Measurements from ENCODE around the gene PIGU.
"Not testable (repeated sequence)": the region's sequence is repeated elsewhere in the genome, so short reads cannot be mapped to it uniquely, and the experiment has no call there.

Gene PIGU

DNA sequence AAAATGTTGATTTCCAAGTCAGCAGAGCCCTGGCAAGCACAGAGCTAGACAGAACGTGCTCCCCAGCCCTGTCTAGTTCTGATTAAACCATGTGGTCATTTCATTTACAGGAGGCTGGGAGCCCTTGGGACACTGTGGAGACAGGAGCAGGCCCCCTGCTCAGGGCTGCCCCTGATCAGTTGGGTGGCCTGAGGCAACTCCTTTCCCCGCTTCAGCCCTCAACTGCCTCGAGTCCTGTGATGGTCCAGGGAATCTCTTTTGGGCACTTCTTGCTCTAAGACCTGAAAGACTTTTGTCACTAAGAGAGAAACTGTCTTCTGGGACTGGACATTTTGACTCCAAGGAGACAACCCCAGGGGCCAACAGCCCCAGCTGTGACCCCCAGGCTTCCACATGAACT is 147.2 kb downstream of the PIGU start:
- DNase-seq: no peak

DNA sequence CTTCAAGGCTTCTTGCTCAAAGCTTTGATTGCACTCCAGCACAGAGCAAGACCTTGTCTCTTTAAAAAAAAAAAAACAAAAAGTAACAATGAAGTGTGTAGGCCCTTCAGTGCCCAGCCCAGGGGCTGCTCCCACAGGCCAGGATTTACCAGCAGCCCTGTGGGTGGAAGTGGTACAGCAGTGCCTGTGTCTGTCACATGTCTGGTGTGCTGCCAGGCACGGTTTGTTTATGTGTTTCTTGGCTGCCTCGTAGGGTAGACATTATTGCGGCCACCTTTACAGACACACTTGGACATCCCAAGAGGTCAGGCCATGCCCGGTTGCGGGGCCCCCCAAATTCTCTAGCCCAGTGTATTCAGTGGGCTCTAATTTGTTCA is 148.0 kb downstream of the PIGU start:
- no peak for DNase-seq

DNA sequence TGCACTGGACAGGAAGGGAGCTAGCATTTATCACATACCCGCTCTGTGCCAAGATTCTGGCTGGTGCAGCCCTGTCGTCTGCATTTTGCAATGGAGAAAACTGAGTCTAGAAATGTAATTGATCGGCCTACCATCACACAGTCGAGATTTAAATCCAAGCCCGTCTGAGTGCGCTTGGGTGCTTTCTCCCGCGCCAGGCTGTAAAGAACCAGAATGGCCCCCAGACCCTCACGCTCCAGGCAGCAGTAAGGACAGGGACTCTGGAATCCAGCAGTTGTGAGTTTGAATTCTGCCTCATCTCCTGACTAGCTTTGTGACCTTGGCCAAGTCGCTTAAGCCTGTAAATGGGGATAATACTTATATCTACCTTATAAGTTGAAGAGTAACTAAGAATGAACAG is 149.9 kb downstream of the PIGU start:
- DNase-seq: no peak

DNA sequence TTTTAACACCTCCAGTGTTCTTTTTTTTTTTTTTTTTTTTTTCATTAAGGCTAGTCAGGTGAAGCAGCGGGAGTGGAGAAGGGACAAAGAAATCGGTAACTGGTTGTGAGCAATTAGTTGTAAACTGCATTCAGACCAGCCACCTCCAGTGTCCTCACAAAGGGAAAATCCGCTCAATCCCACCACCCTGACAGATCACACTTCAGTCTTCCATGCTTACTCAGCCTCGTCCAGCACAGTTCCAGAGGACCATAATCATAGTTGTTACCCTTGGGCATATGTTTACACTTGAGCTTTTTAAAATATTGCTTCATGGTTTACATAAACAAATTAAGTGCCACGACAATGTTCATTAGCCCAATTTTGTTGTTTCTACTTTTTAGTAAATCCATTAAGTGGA is 150.4 kb downstream of the PIGU start:
- DNase-seq: no peak

DNA sequence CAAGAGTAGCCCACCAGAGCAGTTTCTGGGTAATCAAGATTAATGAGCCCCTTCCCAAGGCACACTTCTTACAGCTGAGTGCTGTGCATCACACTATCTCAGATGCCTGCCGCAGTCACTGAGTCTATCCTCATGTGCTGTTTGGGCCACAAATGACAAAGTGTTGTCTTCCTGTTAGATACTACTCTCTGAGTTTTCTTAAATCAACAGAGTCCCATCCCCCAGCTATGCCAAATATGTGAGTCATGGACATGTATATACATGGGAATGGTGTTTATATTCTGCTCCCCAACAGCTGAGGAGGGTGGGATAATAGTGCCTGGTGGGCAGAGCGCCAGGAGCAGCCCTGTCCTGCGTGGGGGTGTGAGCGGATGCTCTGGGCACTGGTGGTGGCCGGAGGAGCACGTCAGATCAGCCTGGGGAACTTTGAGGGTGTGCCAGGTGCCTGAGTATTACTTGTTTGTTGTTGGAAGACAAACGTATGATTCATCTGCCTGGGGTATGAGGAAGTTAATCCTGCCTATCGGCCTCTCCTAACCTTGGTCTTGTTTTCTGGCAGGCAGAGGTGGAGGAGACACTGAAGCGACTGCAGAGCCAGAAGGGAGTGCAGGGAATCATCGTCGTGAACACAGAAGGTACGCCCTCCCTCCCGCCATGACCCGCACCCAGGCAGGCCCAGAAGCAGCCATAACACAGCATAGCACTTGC is 151.0 kb downstream of the PIGU start:
- DNase-seq: peak in 1 of 2 experiments; percentile 5

DNA sequence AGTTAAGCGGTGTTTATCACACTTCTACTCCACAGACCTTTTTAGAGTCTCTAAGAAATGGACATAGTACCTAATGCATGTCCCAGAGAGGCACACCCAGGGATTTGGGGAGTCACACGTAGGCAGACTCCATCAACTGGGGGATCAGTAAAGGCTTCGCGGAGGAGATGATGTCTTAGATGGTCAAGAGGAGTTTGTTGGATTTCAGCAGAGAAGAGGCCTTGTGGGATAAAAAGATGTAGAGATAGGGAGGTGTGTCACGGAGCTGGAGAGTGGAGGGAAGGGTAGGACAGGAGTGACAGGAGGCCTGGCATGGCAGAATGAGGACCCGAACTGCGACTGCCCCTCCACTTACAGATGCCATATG is 151.6 kb downstream of the PIGU start:
- DNase-seq: peak in 1 of 2 experiments; percentile 8

DNA sequence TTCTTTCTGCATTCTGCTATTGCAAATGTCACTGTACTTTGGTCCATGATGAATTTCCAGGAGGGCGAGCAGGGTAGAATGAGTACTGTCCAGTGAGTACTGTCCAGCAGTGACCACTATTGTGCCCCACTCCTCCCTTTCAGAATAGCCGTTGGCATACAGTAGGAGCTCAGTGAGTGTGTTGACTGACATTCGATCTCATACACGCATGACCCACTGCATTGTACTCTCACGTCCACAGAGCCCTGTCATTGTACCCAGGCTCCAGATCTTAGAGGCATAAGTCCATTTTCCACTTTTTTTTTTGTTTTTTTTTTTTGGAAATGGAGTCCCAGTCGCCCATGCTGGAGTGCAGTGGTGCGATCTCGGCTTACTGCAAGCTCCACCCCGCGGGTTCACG is 152.5 kb downstream of the PIGU start:
- no peak for DNase-seq

DNA sequence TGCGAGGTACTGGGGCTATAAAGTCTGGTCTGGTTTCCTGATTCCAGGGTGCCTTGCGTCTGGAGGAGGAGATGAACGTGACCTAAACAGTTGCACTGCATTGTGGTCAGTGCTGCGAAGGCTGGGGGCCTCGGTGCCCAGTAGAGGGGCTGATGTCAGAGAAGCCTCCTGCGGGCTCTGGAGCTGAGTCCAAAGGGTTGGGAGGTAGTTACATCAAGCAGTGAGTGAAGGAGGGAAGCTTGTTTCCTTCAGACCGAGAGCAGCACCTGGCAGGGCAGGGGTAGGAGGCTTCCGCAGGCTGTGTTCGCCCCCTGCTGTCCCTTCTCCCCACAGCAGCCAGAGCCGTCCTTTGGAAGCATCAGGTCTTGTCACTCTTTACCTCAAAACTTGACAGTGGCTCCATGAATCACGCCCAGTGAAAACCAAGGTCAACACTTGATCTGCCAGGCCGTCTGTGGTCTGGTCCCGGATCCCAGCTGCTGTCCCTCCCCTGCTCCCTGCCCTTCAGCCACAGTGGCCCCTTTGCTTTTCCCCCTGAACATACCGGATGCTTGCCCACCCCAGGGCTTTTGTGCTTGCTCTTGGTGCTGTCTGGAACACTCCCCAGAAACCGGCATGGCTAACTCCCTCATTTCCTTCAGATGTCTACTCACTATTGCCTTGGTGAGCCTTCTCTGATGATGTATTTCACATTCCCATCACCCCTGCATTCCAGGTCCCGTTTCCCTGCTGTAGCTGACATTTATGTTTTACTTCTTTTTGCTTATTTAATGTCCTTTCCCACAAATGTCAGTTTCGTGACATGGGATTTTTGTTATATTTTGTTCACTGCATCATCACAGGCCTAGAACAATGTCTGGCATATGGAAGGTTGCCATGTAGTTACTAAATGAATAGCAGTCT is 153.7 kb downstream of the PIGU start:
- peak; percentile 71 to 75 for DNase-seq

DNA sequence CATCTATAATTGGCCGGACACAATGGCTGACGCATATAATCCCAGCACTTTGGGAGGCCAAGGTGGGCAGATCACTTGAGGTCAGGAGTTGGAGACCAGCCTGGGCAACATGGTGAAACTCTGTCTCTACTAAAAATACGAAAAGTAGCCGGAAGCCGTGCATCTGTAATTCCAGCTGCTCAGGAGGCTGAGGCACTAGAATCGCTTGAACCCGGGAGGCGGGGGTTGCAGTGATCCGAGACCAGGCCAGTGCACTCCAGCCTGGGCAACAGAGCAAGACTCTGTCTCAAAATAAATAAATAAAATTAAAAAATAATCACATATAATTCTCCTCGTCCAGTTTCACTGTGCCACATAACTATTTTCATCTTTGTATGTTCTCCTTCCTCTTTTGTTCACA is 157.1 kb downstream of the PIGU start:
- not testable (repeated sequence) for DNase-seq

DNA sequence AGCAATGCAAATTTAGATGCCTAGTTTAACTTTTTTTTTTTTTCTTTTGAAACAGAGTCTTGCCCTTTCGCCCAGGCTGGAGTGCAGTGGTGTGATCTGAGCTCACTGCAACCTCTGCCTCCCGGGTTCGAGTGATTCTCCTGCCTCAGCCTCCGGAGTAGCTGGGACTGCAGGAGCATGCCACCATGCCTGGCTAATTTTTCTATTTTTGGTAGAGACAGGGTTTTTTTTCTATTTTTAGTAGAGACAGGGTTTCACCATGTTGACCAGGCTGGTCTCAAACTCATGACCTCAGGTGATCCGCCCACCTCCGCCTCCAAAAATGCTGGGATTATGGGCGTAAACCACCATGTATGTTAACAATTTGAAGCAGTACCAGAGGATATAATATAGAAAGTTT is 158.0 kb downstream of the PIGU start:
- not testable (repeated sequence) for DNase-seq

DNA sequence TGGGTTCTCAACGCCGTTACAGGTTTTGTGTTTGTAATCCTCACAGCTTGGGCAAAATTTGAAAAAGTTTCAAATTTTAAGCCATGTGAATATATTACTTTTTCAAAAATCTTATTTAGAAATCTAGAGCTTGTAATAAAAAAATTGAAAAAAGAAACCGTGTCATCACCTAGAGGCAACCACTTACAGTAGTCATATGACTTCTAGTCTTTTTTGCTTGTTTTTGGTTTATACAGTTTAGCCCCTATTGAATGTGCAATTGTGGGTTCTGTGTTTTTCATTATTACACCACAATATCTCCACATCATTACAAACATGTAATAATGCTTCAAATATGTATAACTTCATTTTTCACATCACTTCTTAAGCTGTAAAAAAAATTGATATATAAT is 159.8 kb downstream of the PIGU start:
- no peak for DNase-seq

DNA sequence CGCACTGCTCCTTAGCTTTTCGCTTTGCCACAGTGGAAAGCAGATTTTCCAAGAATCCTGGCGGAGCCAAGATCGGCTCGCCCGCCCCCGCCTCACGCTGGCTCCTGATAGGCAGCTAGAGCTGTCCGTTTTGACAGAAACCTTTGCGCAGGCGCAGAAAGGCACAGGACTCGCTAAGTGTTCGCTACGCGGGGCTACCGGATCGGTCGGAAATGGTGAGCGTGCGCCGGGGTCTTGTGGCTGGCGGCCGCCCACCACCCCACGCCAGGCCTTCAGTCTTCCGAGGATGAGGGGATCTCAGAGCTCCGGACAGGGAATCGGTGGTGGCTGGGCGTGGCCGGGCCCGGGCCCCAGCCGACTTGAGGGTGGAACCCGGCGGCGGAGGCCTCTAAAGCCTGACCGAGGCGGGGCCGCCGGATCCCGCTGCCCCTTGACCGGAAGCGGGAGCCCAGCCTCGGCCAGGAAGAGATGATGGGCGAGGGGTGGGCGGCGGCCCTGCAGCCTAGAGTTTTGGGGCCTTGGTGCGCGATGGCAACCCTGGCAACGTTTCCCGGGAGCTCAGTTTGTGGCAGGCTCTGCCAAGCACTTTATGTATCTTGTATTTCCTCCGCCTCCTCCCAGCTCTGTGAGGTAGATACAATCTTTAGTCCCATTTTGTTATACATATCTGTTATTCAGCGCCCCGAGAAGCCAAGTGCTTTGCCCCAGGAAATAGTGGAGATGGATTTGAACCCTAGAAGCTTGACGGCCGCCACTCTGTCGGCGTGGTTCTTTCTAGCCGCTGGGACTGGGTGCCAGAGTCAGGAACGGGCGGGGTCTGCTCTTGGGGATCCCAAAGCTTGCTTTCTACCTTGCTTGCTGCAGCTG is 160.4 kb downstream of the PIGU start, which contains the start of gene DYNLRB1:
Gene DYNLRB1, plus strand, starts transcription at position 176 of the 867 bp plus-strand sequence. Its CDS starts 37 bp downstream, at position 213.
- peak; percentile 96 to 97 for DNase-seq

DNA sequence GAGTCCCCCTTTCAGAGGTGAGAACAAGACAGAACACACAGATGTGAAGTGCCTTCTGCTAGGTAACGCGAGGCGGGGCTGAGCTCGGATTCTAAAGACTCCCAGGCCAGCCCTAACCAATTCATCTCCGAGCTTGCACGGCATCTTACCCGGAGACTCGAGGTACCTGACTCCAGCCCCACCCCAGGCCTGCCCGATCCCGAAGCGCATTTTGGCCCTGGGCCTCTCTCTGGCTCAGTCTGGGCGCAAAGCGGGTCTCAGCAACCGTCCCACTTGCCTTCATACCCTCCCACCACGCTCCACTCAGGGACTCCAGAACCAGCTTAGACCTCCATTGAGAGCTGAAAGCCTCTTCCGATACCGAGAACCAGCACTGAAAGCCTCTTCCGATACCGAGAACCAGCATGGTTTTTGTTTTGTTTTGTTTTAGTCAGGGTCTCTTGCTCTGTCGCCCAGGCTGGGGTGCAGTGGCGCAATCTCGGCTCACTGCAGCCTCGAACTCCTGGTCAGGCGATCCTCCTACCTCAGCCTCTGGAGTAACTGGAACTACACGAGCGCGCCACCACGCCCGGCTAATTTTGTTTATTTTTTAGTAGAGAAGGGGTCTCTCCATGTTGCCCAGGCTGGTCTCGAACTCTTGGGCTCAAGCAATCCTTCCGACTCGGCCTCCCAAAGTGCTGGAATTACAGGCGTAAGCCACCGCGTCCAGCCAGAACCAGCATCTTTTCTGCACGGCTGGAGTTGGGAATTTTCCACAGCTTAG is 161.2 kb downstream of the PIGU start:
- peak; percentile 81 to 82 for DNase-seq

DNA sequence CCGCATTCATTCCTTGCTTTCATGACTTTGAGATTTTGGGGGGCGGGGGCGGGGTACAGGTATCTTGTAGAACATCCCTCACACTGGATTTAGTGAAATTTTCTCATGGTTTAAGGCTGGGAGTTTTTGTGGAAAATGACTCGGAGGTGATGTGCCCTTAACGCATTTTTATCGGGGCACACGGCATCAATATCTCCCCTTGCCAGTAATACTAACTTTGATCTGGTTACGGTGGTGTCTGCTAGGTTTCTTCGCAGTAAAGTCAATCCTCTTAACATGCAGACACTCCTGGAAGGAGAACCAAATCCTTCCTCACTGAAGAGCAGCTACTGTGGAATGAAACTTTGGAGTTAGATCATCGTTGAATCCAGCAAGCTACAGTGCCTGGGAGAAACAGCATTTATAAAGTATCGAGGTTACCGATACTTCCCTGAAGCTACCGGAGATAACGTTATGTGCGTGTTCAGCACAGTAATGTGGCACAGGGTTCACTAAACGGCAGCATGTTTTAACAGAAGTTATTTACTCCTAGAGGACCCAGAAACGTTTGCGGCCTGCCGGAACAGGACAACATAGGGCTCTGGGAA is 161.9 kb downstream of the PIGU start:
- DNase-seq: no peak

DNA sequence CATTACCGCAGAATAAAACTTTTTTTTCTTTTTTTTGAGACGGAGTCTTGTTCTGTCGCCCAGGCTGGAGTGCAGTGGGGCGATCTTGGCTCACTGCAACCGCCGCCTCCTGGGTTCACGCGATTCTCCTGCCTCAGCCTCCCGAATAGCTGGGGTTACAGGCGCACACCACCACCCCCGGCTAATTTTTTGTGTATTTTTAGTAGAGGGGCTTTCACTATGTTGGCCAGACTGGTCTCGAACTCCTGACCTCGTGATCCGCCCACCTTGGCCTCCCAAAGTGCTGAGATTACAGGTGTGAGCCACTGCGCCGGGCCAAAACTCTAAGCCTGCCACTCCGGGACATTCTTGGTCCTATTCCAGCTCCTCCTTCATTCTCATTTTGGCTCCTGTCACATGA is 162.9 kb downstream of the PIGU start:
- not testable (repeated sequence) for DNase-seq

DNA sequence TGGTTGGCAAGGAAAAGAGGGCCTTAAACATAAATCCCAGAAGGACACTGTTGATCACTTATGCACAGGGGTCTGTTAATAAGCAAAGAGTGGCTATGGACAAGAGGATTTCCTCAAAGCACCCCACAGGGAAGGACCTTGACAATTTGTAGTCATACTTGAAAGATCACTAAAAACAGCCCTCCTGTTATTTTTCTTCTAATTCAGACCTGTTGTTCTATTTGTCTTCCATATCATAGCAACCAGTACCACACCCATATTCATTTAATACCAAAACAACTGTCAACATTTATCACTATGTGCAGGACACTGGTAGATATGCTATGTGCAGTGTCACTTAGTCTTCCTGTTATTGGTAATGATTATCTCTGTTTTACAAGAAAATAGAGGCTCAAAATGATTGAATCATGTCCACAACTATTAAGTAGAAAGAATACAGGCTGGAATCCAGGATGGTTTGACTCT is 163.9 kb downstream of the PIGU start:
- no peak for DNase-seq

DNA sequence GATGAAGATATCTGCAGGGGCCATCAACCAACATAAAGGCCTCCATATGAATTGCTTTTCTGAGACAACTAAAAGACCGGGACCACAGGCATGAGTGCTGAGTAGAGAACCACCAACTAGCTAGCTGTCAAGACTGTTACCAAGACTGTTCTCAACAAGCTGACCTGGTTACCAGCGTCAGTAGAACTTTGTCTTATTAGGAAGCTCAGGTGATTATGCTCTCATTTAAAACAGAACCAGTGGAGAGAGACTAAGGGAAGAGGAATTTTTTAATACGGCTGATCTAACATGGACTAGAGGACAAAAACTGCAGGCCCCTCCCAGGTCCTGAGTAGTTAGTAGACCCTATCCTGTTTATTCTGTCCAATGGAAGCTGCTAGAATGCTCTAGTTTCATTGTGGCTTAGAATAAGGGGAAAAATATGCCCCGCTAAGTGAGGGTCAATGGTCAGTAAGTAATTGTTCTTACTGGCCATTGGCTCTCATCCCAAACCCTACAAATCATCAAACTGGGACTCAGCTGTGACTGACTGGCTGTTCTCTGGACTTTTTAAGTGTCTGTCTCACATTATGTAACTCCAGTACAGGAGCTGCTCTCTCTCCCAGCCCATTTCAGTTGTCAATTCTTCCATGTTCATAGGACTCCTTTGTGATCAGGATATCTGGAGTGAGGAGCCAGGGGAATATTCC is 164.5 kb downstream of the PIGU start:
- DNase-seq: no peak

DNA sequence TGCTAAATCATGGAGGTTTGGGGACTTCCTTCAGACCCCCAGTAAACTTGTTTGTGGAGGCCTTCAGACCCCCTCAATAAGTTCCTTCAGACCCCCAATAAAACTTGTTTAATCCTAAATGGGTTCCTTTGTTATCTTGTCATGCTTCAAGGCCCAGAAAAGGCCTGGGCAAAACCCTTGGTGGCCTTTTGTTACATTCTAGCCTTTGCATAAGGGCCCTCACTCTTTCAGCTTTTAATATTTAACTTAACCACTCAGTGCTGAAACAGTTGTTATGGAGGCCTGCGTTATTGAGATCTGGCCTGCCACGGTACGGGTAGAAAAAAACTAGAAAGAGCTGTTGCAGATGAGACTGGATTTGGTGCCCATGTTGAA is 165.0 kb downstream of the PIGU start:
- DNase-seq: no peak

DNA sequence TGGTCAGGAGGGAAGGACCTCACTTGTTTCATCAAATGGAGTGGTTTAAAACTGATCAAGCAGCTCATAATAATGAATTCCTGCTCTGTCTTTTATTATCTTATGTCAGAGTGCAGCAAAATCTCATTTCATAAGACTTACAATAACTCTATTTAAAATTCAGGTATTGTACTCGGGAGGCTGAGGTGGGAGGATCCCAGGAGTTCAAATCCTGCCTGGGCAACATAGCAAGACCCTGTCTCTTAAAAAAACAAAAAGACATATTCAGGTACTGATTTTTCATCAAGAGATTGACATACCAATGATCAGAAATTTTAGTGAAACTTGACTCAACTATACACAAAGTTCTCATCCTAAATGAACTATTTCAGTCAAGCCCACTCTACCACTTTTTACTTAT is 166.3 kb downstream of the PIGU start:
- DNase-seq: no peak

All from activated T-cell treated with anti-CD3 and anti-CD28 coated beads, Interleukin-2, amount 50 U/mL, for 48 hours (primary cell).